Measurements from ENCODE around the gene CD48. TPM values are rescaled to one million over a fixed set of nuclear protein-coding genes. Genes with fewer than 3 reads are reported as not detected.

The CD48 gene
- polyA plus RNA-seq, 3 donors, result 356 to 688 (median 363) TPM

- peaks cover 4 to 12% of the 10 kb centered on the region in 2 donors for H3K36me3 Mint-ChIP-seq
Measured at GRCh38 chr1:160636076-160636475, 75.5 kb downstream of the CD48 start.

More at GRCh38 chr1:160636076-160636475, 75.5 kb downstream of the CD48 start:
- H4K20me1 ChIP-seq (ENCODE audit: insufficient read depth, low read length), result no peaks in the 10 kb centered on the region
- H3K9ac ChIP-seq (ENCODE audit: insufficient read depth, low read length, poor library complexity, severe bottlenecking), result no peak overlapping the region
- H3K4me3 ChIP-seq (replicated peaks in 1 of 3; ENCODE audit: low read depth in 2 of 3, low read length in 3 of 3), result no peak overlapping the region
- intact Hi-C loops (cut with micrococcal nuclease), result no loop called here
- no peaks in the 10 kb centered on the region for H3K36me3 ChIP-seq (replicated peaks in 1 of 2; ENCODE audit: control insufficient read depth in 1 of 2, insufficient read depth in 2 of 2, low read length in 2 of 2)
- no peak overlapping the region for H3K4me2 ChIP-seq (replicated peaks; ENCODE audit: extremely low read depth, low read length, poor library complexity, severe bottlenecking)
- peaks cover 35% of the 10 kb centered on the region for H3K4me1 Mint-ChIP-seq
- no peaks in the 10 kb centered on the region for H3K9me3 ChIP-seq (replicated peaks in 1 of 2; ENCODE audit: control insufficient read depth in 1 of 2, insufficient read depth in 1 of 2, low read length in 2 of 2)
- peaks cover 1 to 2% (median 2%) of the 10 kb centered on the region in 3 donors for H3K27me3 Mint-ChIP-seq (ENCODE audit: low read depth in 3 of 3)
- no peak for DNase-seq
- H3K79me2 ChIP-seq (ENCODE audit: insufficient read depth, low read length), result no peaks in the 10 kb centered on the region
- peak overlapping the region in 1 of 2 donors; percentile 14 for H3K4me3 Mint-ChIP-seq
- H3K27ac Mint-ChIP-seq, result peak overlapping the region in 1 of 7 donors; percentile 56
- H2AFZ ChIP-seq (ENCODE audit: insufficient read depth, low read depth, low read length, poor library complexity, severe bottlenecking), result no peak overlapping the region
- H3K27me3 ChIP-seq (ENCODE audit: control insufficient read depth in 2 of 2, insufficient read depth in 2 of 2, low read length in 2 of 2), result no peaks in the 10 kb centered on the region
- H3K4me1 ChIP-seq (ENCODE audit: control insufficient read depth in 1 of 2, insufficient read depth in 2 of 2, low read length in 2 of 2), result peaks cover 13 to 16% of the 10 kb centered on the region in 2 donors
- H3K27ac ChIP-seq (ENCODE audit: low read depth in 1 of 2, low read length in 2 of 2), result no peak overlapping the region
- 81% methylated on average over 3 of the region's 4 CpGs for WGBS (ENCODE audit: insufficient coverage)
- H3K9me3 Mint-ChIP-seq, result peaks cover 0 to 2% (median 0%) of the 10 kb centered on the region in 7 donors
- no peak for TF ChIP-seq CTCF (IDR thresholded peaks at IDR 0.05)

All from CD14-positive monocyte (primary cell).